ENCODE data around the gene POLR2H.

POLR2H gene

DNA sequence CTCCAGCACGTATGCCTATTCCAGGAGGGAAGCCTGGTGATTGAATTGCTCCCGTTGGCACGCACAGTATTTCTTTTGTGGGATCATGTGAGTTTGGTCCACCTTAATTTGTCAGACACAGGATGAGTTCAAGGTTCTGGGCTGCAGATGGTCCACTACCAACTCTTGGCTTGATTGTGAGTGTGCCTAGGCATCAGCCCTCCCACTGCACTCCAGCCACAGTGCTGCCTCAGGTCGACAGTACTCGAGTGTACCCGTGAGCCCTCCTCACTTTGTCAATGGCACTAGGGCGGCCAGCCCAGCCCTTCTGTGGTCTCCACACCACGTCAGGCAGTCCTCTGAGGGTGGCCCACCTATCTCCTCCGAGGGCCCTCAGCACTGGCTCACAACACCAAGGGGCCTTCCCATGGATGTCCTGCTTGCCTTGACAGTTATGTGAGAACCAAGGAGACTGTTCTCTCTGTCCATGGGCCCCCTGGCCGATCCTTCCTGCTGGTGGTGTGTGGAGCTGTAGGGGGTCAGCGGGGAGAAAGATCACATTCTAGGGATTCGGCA lies 48.5 kb downstream of the POLR2H start:
- H3K4me3 Mint-ChIP-seq = no peak overlapping the region

DNA sequence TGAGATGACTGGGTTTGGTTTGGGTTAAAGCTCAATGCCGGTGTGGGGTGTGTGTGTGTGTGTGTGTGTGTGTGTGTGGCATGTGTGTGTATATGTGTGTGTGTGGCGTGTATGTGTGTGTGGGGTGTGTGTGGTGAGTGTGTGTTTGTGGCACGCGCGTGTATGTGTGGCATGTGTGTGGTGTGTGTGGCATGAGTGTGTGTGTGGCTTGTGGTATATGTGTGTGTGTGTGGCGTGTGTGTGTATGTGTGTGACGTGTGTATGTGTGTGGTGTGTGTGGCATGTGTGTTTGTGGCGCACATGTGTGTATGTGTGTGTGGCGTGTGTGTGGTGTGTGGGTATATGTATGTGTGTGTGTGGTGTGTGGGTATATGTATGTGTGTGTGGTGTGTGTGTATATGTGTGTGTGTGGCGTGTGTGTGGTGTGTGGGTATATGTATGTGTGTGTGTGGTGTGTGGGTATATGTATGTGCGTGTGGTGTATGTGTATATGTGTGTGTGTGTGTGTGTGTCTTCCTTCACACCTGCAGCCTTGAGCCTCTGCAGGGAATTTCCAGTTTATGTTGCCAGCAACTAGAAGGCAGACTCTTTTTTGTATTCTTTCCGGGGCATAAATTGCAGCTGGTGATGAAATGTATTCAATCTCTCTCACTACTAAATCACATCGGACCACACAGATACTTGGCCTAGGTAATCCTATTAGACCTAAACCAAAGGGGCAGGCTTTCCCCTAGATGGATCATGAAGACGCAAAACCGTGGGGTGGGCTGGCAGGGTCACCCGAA lies 53.1 kb downstream of the POLR2H start:
- Mint-ChIP-seq H3K4me3 (no peak overlapping the region), H3K27me3 (no peaks in the 10 kb centered on the region), H3K27ac (no peak overlapping the region), H3K9me3 (no peaks in the 10 kb centered on the region), H3K4me1 (no peaks in the 10 kb centered on the region)
- ATAC-seq (no peak), DNase-seq (no peak)

More for the DNA sequence above, 48.5 kb downstream of the POLR2H start:
- H3K4me1 Mint-ChIP-seq = no peaks in the 10 kb centered on the region
- no peaks in the 10 kb centered on the region for H3K27me3 Mint-ChIP-seq
- DNase-seq = no peak
- ATAC-seq = no peak
- no peaks in the 10 kb centered on the region for H3K9me3 Mint-ChIP-seq
- no peak overlapping the region for H3K27ac Mint-ChIP-seq

DNA sequence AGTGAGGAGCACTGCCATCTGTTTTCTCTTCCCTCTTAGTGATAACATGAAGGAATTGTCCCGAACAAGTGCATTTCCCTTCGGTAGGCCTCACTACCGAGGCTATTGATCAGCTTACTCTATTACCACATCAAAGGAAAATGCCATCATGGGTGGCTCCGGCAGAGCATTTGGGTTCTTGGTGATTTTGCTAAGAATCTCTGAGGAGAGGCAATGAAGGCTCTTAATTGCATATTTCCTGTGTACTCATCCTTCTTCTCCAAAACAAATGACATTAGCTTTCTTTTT lies 53.6 kb downstream of the POLR2H start:
- Mint-ChIP-seq H3K4me3 (no peak overlapping the region), H3K4me1 (no peaks in the 10 kb centered on the region), H3K27ac (no peak overlapping the region), H3K9me3 (no peaks in the 10 kb centered on the region), H3K27me3 (no peaks in the 10 kb centered on the region)
- ATAC-seq = no peak
- no peak for DNase-seq

DNA sequence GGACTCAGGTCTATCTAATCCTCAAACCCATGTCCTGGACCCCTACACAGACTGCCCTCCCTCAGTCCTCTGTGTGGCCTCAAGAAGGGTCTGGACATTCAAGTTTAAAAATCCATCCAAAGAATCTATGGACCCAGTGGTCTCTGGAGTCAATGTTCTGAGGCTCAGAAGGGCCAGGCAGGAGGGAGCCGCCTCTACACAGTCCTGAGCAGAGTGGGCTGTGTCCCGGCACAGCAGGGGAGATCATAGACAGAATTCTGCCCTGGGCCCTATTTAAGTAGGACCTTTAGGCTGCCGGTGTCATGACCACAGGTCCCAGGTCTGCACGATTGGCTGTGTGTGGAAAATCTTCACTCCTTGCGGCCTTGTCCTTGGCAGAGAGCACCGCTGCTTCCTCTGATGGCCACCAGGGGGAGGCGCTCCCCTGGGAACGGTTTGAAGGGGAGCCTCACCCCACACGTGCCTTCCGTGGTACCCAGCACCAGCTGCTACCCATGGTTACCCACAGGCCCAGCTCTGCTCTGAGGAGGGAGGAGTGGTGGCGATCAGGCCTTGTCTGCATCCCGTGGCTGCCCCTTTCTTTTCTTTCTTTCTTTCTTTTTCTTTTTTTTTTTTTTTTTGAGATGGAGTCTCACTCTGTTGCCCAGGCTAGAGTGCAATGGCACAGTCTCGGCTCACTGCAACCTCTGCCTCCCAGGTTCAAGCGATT lies 56.3 kb downstream of the POLR2H start:
- no peaks in the 10 kb centered on the region for H3K27me3 Mint-ChIP-seq
- H3K4me3 Mint-ChIP-seq = no peak overlapping the region
- H3K4me1 Mint-ChIP-seq = no peaks in the 10 kb centered on the region
- H3K27ac Mint-ChIP-seq = no peak overlapping the region
- no peaks in the 10 kb centered on the region for H3K9me3 Mint-ChIP-seq
- DNase-seq = peak; percentile 59 to 67
- ATAC-seq = peak; percentile 92
